Cardiac muscle cell (in vitro differentiated cells and primary cell): ENCODE measurements around the gene HIVEP3. TPM values are rescaled to one million over a fixed set of nuclear protein-coding genes. Genes with fewer than 3 reads are reported as not detected.

Source experiments
- DNase-seq, 2 donors: peaks; one replicate each; pipeline versions ENCODE4 v3.0.0 to v3.0.0-alpha.2; 2010 to 2017; ENCODE audit warnings: low read depth in 1 of 2, low spot score in 1 of 2
- H3K27ac ChIP-seq: fragments of 200-600 bp; sonication (generic); 2 replicates; pipeline ENCODE4 v1.5.1; 2016
- H3K27me3 ChIP-seq: fragments of 200-600 bp; sonication (generic); 2 replicates; pipeline ENCODE4 v1.6.0; 2016; ENCODE audit warnings: control low read depth
- H3K36me3 ChIP-seq: fragments of 200-600 bp; sonication (generic); 2 replicates; pipeline ENCODE4 v1.5.1; 2016; ENCODE audit warnings: control low read depth
- H3K4me1 ChIP-seq: fragments of 200-600 bp; sonication (generic); 2 replicates; pipeline ENCODE4 v1.8.1; 2017; ENCODE audit warnings: low read depth, mild to moderate bottlenecking, mixed run types
- H3K4me3 ChIP-seq: fragments of 200-600 bp; sonication (generic); 2 replicates; pipeline ENCODE4 v1.5.1; 2016; ENCODE audit warnings: mild to moderate bottlenecking
- H3K9me3 ChIP-seq: fragments of 200-600 bp; sonication (generic); 2 replicates; pipeline ENCODE4 v1.5.1; 2017; ENCODE audit warnings: low read depth, mild to moderate bottlenecking, control low read depth
- polyA plus RNA-seq: library from polyadenylated mRNA; unstranded; fragments of >200 nt; fragmentation: Nextera tagmentation; extraction: Ambion mirVana; gene quantifications from 2 replicates; pipeline ENCODE4 v1.2.1, GENCODE V29; 2016
- total RNA-seq: library from RNA; depleted of rRNA; stranded (reverse); fragments of >200 nt; gene quantifications from 2 replicates; pipeline ENCODE4 v1.2.3, GENCODE V29; 2016
- TF ChIP-seq, protein P1 (sequence below): IDR thresholded peaks from 2 replicates; pipeline ENCODE4 v1.5.1; 2012; ENCODE audit warnings: low read depth, mild to moderate bottlenecking, low read length

Gene HIVEP3
- total and polyA plus RNA-seq, 2 experiments from 2014 or later = 0.42 to 0.62 TPM

DNA sequence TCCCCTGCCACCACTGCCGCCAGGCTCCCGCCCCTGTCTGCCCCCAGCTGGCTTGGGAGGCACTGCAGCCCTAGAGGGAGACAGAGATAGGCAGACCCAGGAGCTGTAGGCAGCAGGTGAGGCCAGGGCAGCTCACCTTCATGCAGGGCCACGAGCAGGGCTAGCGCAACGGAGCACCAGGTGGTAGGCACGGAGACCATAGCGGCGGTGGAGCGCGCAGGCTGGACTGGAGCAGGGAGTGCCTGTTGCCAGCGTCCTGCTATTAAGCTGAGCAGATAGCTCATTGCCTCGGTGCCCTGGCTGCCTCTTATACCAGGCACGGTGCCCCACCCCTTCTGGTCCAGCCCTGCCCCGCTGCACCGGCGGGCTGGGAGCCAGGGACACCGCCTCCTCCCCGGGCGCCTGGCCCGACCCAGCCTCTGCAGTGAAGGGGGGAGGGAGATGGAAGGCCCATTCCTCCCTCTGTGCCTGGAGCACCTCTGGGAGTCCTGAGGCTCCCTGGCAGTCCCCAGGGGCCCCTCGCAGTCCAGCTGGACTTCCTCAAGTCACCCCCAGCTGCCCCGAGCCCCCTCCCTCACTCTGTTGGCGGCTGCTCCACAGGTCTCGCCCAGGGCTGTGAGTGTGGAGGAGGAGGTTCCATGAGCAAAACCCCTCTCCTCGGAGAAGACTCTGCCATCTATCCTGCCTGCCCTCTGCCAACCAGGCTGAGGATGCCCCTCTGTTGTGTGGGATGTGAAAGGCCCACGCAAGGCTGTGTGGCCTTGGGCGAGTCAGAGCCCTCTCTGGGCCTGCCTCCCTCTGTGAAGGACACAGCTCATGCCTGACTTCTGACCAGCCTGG lies 434.1 kb downstream of the HIVEP3 start, which contains the start of gene EDN2:
TSS of gene EDN2 (minus strand) at position 282 of the 840 bp plus-strand sequence. CDS start at position 200, 82 bp downstream.
- peak in 1 of 2 donors; percentile 54 for DNase-seq
- no peaks in the 10 kb centered on the region for H3K27me3 ChIP-seq
- TF ChIP-seq, protein P1, sequence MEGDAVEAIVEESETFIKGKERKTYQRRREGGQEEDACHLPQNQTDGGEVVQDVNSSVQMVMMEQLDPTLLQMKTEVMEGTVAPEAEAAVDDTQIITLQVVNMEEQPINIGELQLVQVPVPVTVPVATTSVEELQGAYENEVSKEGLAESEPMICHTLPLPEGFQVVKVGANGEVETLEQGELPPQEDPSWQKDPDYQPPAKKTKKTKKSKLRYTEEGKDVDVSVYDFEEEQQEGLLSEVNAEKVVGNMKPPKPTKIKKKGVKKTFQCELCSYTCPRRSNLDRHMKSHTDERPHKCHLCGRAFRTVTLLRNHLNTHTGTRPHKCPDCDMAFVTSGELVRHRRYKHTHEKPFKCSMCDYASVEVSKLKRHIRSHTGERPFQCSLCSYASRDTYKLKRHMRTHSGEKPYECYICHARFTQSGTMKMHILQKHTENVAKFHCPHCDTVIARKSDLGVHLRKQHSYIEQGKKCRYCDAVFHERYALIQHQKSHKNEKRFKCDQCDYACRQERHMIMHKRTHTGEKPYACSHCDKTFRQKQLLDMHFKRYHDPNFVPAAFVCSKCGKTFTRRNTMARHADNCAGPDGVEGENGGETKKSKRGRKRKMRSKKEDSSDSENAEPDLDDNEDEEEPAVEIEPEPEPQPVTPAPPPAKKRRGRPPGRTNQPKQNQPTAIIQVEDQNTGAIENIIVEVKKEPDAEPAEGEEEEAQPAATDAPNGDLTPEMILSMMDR = peak; percentile 25
- H3K4me1 ChIP-seq = peaks cover 55% of the 10 kb centered on the region
- H3K9me3 ChIP-seq = no peaks in the 10 kb centered on the region
- H3K4me3 ChIP-seq = no peak within 1 kb of the TSS
- H3K36me3 ChIP-seq = no peaks in the 10 kb centered on the region
- peak within 1 kb of the TSS; percentile 67 for H3K27ac ChIP-seq

DNA sequence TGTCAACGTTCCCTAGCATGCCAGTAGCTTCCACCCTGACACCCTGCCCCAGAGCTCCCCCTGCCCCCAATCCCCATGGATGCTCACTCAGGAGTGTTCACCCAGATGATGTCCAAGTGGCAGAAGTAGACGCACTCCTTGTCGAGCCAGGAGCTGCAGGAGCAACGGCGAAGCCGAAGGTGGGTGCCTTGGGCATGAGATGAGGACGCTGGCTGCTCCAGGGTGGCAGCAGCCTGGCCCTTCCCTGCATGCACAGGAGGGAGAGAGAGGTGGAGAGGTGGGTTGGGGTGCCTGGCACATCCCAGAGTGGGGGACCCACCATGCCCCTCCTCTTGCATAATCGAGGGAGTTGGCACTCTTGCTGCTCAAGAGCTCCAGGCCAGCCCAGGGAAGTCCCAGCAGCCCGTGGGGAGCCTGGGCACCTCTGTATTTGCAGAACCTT lies 434.7 kb downstream of the HIVEP3 start:
- Histone ChIP-seq H3K4me3 (no peak overlapping the region), H3K27me3 (no peaks in the 10 kb centered on the region), H3K36me3 (no peaks in the 10 kb centered on the region), H3K9me3 (no peaks in the 10 kb centered on the region), H3K27ac (no peak overlapping the region), H3K4me1 (peaks cover 55% of the 10 kb centered on the region)
- TF ChIP-seq, protein P1 = no peak
- DNase-seq = no peak

DNA sequence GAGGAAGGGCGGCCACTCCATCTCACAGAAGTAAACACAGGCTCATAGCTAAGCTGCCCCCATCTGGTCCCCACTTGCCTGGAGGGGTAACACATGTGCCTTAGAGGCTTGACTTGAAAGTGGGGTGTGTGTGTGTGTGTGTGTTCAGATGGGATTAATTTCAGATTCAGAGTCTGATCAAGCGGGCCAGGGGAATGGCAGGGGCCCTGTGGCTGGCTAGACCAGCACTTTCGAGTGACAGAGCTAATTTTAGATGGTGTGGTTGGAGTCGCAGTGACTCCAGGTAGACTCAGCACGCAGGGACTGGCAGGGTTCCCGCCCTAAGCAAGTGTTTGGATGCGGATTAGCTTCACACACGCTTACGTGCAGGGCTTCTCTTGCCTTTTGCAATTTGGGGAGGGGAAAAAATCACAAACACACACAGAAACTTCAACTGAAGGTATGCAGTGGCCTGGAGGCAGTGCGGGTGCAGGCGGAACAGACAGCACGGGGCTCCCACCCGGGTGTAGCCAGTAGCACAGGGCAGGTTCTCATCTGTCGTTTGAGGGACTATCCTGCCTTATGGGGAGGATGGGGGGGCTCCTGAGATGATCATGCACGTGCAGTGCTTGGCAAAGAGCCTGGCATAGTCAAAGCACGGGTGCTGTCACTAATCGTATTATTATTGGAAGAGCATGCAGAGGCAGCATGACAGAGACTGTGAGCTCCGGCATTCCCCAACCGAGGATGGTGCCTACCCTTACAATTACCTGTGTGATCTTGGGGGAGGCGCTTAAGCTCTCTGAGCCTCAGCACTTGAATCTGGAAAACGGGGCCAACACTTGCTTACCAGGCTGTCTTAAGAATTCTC lies 435.5 kb downstream of the HIVEP3 start:
- TF ChIP-seq, protein P1 = no peak
- H3K27ac ChIP-seq = peak overlapping the region; percentile 67
- H3K9me3 ChIP-seq = no peaks in the 10 kb centered on the region
- peak in 1 of 2 donors; percentile 46 for DNase-seq
- no peak overlapping the region for H3K4me3 ChIP-seq
- no peaks in the 10 kb centered on the region for H3K36me3 ChIP-seq
- peaks cover 47% of the 10 kb centered on the region for H3K4me1 ChIP-seq
- no peaks in the 10 kb centered on the region for H3K27me3 ChIP-seq

DNA sequence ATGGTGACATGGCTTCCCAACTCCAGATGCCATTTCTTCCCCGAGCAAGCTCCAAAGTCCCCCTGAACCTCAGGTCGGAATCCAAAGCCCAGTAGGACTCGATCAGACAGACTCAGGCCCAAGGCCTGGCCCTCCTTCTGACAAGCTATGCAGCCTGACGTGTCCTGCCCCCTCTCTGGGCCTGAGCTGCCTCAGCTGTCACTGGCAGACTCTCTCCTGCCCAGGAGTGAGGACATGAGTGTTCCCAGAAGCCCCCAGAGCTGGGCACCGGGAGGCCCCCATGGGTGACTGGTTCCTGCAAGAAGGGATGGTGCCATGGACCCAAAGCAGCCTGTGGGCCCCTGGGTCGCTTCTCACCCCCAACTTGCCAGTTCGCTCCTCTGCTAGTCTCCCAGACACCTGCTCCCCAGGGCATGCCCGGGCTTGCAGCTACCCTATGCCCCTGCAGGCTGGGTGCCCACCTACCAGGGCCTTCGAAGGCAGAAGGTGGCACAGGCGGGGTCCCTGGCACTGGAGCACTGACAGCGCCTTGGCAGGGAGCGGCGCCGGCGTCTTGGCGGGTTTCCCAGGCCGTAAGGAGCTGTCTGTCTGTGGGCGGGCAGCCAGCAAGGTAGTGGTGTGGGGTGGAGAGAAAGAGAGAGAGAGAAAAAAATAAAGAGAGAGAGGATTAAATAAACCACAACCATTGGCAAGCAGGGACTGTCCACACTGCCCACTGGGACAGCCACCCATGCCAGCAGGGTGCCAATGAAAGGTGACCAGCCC lies 436.5 kb downstream of the HIVEP3 start:
- no peaks in the 10 kb centered on the region for H3K9me3 ChIP-seq
- H3K4me3 ChIP-seq = no peak overlapping the region
- H3K4me1 ChIP-seq = peaks cover 37% of the 10 kb centered on the region
- no peaks in the 10 kb centered on the region for H3K36me3 ChIP-seq
- TF ChIP-seq, protein P1 = no peak
- DNase-seq = no peak
- H3K27me3 ChIP-seq = no peaks in the 10 kb centered on the region
- peak overlapping the region; percentile 67 for H3K27ac ChIP-seq
